PFSK-1 (cell line): ENCODE measurements around the gene ELK3.

Experiments used
- POLR2AphosphoS5 ChIP-seq: IDR thresholded peaks from 2 replicates; pipeline ENCODE4 v1.6.1; 2012; ENCODE audit warnings: low read depth, mild to moderate bottlenecking, control low read depth, low read length, moderate library complexity
- REST ChIP-seq, 2 experiments: IDR thresholded peaks; 2 replicates each; pipeline versions ENCODE4 v1.6.1 to v1.8.0; 2011 to 2012; ENCODE audit warnings: low read depth in 2 of 2, low read length in 2 of 2, control low read depth in 1 of 2, inconsistent platforms in 1 of 2, mild to moderate bottlenecking in 1 of 2, moderate library complexity in 1 of 2; ENCODE audit not compliant: insufficient read depth in 1 of 2

DNA sequence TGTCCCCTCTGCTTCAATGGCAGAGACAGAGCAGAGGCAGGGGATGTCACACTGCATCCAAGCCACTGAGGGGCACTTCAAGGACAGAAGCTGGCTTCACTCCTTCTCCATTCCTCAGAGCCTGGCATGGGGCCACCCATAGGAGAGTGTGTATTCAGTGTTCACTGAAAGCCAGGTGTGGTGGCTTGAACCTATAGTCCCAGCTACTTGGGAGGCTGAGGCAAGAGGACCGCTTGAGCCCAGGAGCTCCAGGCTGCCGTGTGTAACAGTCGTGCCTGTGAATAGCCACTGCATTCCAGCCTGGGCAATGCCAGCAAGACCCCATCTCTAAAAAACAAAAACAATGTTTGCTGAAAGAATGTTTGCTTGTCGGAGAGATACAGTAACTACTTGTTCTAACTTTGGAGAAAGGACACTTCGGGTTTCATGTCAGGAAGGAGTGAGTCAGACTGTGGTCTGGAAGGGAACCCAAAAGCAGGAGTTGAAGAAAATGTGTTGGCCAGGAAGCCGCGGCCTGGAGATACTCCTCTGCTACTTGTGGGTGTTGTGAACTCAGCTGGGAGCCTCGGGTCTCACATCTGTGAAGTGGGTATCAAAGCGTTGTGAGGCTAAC is 43.4 kb downstream of the ELK3 start:
- no peak for TF ChIP-seq REST (IDR thresholded peaks at IDR 0.05; ENCODE audit: insufficient read depth in 1 of 2, low read depth in 2 of 2, low read length in 2 of 2)
- no peak for TF ChIP-seq POLR2AphosphoS5
